Bronchial epithelial cell (primary cell): ENCODE data around the gene CRNKL1. TPM values are rescaled to one million over a fixed set of nuclear protein-coding genes. Genes with fewer than 3 reads are reported as not detected.

Source experiments
- DNase-seq: peaks from one replicate; pipeline ENCODE4 v3.0.0-alpha.2; 2010; ENCODE audit warnings: low read depth
- FAIRE-seq: peaks from 2 replicates; lab custom pipeline; 2011; peaks lifted over from hg19 to GRCh38; lab: Jason Lieb, UNC
- H3K27me3 ChIP-seq: 2 replicates; pipeline ENCODE4 v1.5.1; 2011; ENCODE audit warnings: low read length; ENCODE audit not compliant: control insufficient read depth, insufficient read depth
- H3K36me3 ChIP-seq: 2 replicates; pipeline ENCODE4 v1.5.1; 2011; ENCODE audit warnings: low read length; ENCODE audit not compliant: control insufficient read depth, insufficient read depth
- H3K4me3 ChIP-seq: 2 replicates; pipeline ENCODE4 v1.5.1; 2011; ENCODE audit warnings: mild to moderate bottlenecking, low read depth, low read length, control low read depth
- CTCF ChIP-seq: IDR thresholded peaks from 2 replicates; pipeline ENCODE4 v1.5.1; 2011; ENCODE audit warnings: mild to moderate bottlenecking, moderate library complexity, low read length, control low read depth, inconsistent platforms; ENCODE audit not compliant: insufficient read depth, severe bottlenecking
- total RNA-seq: library from RNA; depleted of rRNA; stranded (reverse); fragments of >200 nt; gene quantifications from 2 replicates; pipeline ENCODE4 v1.2.1, GENCODE V29; 2014

The CRNKL1 gene
- total RNA-seq, 1 donor from 2014 or later = 14.0 TPM

GRCh38 chr20:20031790-20032189 lies 20.5 kb downstream of the CRNKL1 start:
- Histone ChIP-seq H3K4me3 (no peak overlapping the region), H3K36me3 (peaks cover 7% of the 10 kb centered on the region), H3K27me3 (no peaks in the 10 kb centered on the region)
- FAIRE-seq (no peak), DNase-seq (no peak)
- TF ChIP-seq CTCF = no peak

GRCh38 chr20:20027284-20027683 lies 25.0 kb downstream of the CRNKL1 start:
- FAIRE-seq (no peak), DNase-seq (no peak)
- H3K36me3 ChIP-seq = peaks cover 12% of the 10 kb centered on the region
- H3K27me3 ChIP-seq = no peaks in the 10 kb centered on the region
- no peak overlapping the region for H3K4me3 ChIP-seq
- no peak for TF ChIP-seq CTCF

GRCh38 chr20:20024942-20025341 lies 27.3 kb downstream of the CRNKL1 start:
- DNase-seq (no peak), FAIRE-seq (no peak)
- no peak for TF ChIP-seq CTCF
- Histone ChIP-seq H3K36me3 (peaks cover 16% of the 10 kb centered on the region), H3K4me3 (no peak overlapping the region), H3K27me3 (no peaks in the 10 kb centered on the region)

- FAIRE-seq = no peak
- Histone ChIP-seq H3K27me3 (no peaks in the 10 kb centered on the region), H3K4me3 (no peak overlapping the region), H3K36me3 (peaks cover 15% of the 10 kb centered on the region)
- no peak for DNase-seq
- TF ChIP-seq CTCF = no peak
These were observed 28.9 kb downstream of the CRNKL1 start for GRCh38 chr20:20023395-20023794.

- peaks cover 12% of the 10 kb centered on the region for H3K36me3 ChIP-seq
- no peak for DNase-seq
- no peaks in the 10 kb centered on the region for H3K27me3 ChIP-seq
- no peak overlapping the region for H3K4me3 ChIP-seq
- no peak for FAIRE-seq
- TF ChIP-seq CTCF = no peak
These were observed 29.8 kb downstream of the CRNKL1 start for GRCh38 chr20:20022498-20022897.

GRCh38 chr20:20021835-20022234 lies 30.4 kb downstream of the CRNKL1 start:
- no peaks in the 10 kb centered on the region for H3K27me3 ChIP-seq
- FAIRE-seq (no peak), DNase-seq (no peak)
- H3K36me3 ChIP-seq = peaks cover 11% of the 10 kb centered on the region
- H3K4me3 ChIP-seq = no peak overlapping the region
- no peak for TF ChIP-seq CTCF
